T-helper 1 cell (primary cell): Measurements from ENCODE around the gene ZNF536.

Experiments
- DNase-seq, 5 donors: peaks; one replicate each; pipeline ENCODE4 v3.0.0-alpha.2; 2012 to 2020

Gene ZNF536

GRCh38 chr19:30567536-30568232, 195.5 kb downstream of the ZNF536 start:
- no peak for DNase-seq

- DNase-seq = no peak
Observed at GRCh38 chr19:30570194-30570593, 198.0 kb downstream of the ZNF536 start.

GRCh38 chr19:30577551-30578105, 205.4 kb downstream of the ZNF536 start:
- no peak for DNase-seq

- DNase-seq = no peak
Observed at GRCh38 chr19:30579419-30579818, 207.2 kb downstream of the ZNF536 start.

DNA sequence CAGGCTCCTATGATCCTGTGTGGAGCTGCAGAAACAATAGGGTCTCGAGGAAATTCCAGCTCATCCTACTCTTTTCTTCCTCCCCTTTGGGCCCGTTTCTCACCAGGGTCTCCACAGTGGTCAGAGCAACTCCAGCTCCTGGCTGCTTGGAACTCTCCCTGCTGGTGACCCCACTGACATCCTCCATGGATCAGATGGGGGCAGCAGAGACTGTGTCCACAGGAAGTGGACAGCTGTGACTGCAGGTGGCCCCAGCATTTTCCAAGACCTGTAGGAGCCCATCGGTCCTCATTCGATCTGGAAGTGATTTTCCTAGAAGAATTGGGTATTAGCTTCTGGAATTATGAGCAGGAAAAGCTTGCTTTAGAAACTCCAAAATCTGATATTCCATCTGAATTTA, 208.5 kb downstream of the ZNF536 start:
- no peak for DNase-seq

DNA sequence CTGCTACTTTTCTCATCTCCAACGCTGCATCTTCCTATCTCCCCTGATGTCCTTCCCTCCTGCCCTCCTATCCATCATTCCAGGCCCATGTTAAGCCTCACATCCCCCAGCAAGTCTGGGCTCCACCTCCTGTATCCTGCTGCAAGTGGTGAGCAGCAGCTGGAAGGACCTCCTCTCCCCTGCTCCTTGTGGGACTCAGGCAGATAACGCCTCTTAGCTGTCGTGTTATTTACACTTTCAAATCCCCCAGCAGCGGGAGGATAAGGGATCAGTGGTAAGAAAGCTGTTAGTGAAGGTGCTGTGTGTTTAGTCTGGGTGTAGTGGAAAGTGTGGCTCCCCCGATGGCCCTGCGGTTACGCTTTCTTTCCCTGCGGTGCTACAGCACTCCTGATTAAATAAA, 211.9 kb downstream of the ZNF536 start:
- DNase-seq = no peak

- no peak for DNase-seq
Observed at GRCh38 chr19:30587869-30588268, 215.7 kb downstream of the ZNF536 start.

DNA sequence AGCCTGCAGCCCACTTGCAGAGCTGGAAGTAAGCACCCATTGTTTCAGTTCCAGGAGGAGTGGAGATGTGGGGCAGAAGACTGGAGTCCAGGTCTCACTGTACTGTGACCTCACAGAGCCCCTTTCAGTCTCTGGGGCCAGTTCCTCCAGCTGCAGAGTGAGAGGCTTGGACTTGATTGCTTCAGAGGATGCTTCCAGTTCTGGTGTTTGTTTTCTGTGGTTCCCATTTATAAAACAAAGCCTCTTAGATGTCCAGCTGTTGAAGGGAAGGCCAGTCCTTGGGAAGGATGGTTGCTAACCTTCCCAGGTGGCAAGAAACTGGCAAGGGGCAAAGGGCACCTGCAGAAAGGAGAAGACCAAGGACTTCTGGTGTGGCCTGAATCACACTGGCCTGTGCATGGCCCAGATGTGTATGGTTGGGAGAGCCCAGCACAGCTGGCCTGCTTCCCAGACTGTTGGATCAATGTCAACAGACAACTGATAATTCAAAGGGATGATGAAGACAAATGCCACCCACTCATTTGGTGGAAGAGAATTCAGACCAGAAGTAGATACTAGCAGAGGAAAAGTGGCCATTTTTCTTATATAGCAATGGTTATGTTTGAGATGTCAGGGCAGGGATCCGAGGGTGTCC, 218.5 kb downstream of the ZNF536 start:
- DNase-seq = no peak

GRCh38 chr19:30593356-30593755, 221.2 kb downstream of the ZNF536 start:
- no peak for DNase-seq

GRCh38 chr19:30593975-30594745, 222.0 kb downstream of the ZNF536 start:
- DNase-seq = no peak

DNA sequence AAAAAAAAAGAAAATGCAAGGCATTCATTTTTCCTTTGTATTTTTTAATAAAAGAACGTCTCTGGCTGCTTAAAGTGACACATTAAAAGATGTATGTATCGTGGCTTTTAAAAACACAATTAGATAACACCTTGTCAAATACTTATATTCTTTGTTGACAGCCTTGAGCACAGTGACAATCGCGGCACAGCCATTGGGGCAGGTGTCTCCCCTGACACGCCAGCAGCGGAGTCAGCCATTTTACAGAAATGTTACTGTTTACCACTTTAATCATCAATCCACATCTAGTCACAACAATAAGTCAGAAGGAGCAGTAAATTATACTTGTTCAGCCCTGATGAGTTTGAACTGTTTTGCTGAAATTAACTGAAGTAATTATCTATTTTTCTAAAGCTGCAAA, 224.1 kb downstream of the ZNF536 start:
- no peak for DNase-seq

- DNase-seq = no peak
Observed at GRCh38 chr19:30596813-30597399, 224.7 kb downstream of the ZNF536 start.

DNA sequence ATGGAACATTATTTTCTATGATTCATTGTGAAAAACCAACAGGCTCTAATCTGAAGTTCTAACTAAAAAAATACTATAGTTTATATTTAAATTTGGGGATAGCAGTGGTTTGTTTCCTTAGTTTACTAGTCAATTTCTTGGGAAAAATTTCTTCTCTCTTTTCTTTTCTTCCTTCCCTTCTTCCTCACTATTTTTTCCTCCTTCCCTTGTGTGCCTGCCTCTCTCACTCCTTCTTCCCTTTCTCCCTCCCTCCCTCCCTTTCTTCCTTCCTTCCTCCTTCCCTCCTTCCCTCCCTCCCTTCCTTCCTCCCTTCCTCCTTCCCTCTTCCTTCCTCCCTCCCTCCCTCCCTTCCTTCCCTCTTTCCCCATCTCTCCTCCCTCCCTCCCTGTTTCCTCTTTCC, 226.5 kb downstream of the ZNF536 start:
- DNase-seq = no peak

DNA sequence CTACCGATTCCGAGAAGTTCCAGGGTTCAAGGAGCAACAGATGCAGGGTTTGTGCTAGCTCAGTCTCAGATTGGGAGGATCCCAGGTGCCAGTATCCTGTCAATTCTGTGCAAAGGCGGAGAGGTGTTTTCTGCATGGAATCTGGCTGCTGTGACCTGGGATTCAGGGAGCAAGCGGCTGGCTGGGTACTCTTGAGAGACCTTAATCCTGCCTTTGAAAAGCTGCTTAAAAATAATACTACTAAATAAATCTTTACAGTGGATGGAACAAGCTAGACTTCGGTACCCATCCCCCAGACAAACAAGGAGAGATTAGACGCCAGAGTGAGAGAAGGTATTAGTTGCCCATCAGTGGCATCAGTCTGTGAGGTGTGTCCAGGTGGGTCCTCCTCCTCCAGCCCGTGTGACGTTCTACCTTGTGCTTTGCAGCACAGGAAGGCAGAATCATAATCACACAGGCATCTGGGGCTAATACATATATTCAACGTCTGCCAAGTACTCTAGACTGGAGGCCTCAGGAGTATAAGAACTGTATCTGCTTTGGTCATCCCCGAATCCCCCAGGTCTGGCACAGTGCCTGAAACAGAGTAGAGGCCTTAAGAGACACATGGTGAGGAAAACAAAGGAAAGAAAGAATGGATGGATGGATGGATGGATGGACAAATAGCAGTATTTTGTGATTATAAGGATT, 230.6 kb downstream of the ZNF536 start:
- no peak for DNase-seq

DNA sequence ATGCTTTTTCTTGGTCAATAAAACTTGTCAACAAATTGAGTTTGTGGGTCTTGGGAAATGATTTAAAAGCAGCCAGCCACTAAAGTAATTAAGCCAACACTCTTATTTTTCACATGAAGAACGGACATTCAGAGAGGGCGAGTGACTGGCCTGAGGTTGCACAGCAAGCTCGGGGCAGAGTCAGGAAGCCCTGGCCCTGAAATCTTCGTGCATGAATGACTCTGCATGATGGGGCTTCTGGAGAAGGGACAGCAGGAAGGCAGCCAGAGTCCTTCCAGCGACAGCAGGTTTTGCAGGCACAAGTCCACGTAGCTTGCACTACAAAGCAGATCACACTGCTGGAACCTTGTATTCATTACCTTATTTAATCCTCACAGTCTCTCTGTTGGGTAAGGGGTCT, 232.5 kb downstream of the ZNF536 start:
- no peak for DNase-seq

DNA sequence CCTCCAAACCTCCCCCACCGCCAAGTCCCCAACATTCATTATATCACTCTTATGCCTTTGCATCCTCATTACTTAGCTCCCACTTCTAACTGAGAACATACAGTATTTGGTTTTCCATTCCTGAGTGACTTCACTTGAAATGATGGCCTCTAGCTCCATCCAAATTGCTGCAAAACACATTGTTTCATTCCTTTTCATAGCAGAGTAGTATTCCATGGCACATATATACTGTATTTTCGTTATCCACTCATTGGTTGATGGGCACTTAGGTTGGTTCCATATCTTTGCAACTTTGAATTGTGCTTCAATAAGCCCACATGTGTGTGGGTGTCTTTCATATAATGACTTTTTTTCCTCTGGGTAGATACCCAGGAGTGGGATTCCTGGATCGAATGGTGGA, 233.1 kb downstream of the ZNF536 start:
- no peak for DNase-seq

- DNase-seq = no peak
Observed at GRCh38 chr19:30606114-30607050, 234.2 kb downstream of the ZNF536 start.
